ENCODE measurements around the gene SH2D6.

DNA sequence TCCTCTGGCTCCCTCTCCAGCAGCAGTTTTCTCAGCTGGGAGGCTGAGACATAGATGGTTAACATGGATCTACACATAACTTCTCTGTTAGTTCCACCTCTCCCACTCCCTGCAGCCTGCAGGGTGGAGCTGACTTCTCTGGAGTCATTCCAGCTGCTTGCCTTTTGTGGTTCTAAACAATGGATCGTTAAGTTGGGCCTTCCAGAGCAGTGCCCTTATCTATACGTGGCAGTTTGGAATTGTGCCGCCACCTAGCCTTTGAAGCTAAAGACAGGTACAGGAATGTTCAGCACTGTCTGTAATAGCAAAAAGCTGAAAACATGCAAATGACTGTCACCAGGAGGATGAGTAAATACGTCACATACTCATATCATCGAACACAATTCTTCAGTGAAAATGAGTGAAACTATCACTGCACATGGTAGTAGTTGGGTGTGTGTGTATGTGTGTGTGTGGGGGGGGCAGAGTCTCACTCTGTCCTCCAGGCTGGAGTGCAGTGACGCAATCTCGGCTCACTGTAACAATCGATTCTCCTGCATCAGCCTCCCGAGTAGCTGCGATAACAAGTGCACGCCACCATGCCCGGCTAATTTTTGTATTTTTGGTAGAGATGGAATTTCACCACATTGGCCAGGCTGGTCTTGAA lies 50.3 kb downstream of the SH2D6 start:
- TF ChIP-seq, protein P1, sequence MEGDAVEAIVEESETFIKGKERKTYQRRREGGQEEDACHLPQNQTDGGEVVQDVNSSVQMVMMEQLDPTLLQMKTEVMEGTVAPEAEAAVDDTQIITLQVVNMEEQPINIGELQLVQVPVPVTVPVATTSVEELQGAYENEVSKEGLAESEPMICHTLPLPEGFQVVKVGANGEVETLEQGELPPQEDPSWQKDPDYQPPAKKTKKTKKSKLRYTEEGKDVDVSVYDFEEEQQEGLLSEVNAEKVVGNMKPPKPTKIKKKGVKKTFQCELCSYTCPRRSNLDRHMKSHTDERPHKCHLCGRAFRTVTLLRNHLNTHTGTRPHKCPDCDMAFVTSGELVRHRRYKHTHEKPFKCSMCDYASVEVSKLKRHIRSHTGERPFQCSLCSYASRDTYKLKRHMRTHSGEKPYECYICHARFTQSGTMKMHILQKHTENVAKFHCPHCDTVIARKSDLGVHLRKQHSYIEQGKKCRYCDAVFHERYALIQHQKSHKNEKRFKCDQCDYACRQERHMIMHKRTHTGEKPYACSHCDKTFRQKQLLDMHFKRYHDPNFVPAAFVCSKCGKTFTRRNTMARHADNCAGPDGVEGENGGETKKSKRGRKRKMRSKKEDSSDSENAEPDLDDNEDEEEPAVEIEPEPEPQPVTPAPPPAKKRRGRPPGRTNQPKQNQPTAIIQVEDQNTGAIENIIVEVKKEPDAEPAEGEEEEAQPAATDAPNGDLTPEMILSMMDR (IDR thresholded peaks at IDR 0.05) = no peak
- TF ChIP-seq POLR2A (IDR thresholded peaks at IDR 0.05) = no peak

Data from heart left ventricle (tissue), 13 donors.